BJ (cell line): ENCODE measurements around the gene CACHD1. TPM values are rescaled to one million over a fixed set of nuclear protein-coding genes. Genes with fewer than 3 reads are reported as not detected.
A peak's percentile ranks its signal among the peaks of the same experiment; 100 is the strongest.

Experiments used
- CTCF ChIA-PET: fragments of 350-600 bp; formaldehyde crosslinking; extraction: SDS; loops from one replicate; lab custom pipeline; 2021; ENCODE audit warnings: antibody characterized with exemption, inconsistent platforms; lab: Yijun Ruan, JAX
- POLR2A ChIA-PET: fragments of 300-600 bp; sonication (Branson Sonifier 250); formaldehyde crosslinking; extraction: SDS; loops from one replicate; lab custom pipeline; 2021; ENCODE audit warnings: antibody characterized with exemption; lab: Charles Lee
- DNase-seq: peaks from one replicate; pipeline ENCODE4 v3.0.0-alpha.2; 2011; ENCODE audit warnings: low read depth
- H3K27me3 ChIP-seq: 2 replicates; pipeline ENCODE4 v1.6.0; 2011; ENCODE audit warnings: low read length; ENCODE audit not compliant: control insufficient read depth, insufficient read depth
- H3K36me3 ChIP-seq: 2 replicates; pipeline ENCODE4 v1.5.1; 2011; ENCODE audit warnings: low read length; ENCODE audit not compliant: control insufficient read depth, insufficient read depth
- H3K4me3 ChIP-seq: 2 replicates; pipeline ENCODE4 v1.5.1; 2011; ENCODE audit warnings: low read depth, mild to moderate bottlenecking, control low read depth, low read length
- CTCF ChIP-seq: IDR thresholded peaks from 2 replicates; pipeline ENCODE4 v1.5.1; 2011; ENCODE audit warnings: low read depth, mild to moderate bottlenecking, control low read depth, inconsistent platforms, low read length, moderate library complexity; ENCODE audit not compliant: insufficient read depth
- polyA plus RNA-seq: library from polyadenylated mRNA; depleted of rRNA; stranded (reverse); fragments of >200 nt; gene quantifications from 2 replicates; pipeline ENCODE4 v1.2.3, GENCODE V29; 2011

The CACHD1 gene
- polyA plus RNA-seq, 1 experiment, result 3.0 TPM

GRCh38 chr1:64513545-64513944 lies 43.6 kb downstream of the CACHD1 start:
- TF ChIP-seq CTCF, result no peak
- POLR2A ChIA-PET, result interaction anchor here (0.6 to 0.9 kb wide), 2 partner anchors 37 to 154 kb away, joined by 3 read pairs; no protein-coding TSS in a partner anchor
- H3K4me3 ChIP-seq, result no peak overlapping the region
- H3K27me3 ChIP-seq, result no peaks in the 10 kb centered on the region; the same call in 1 of the 2 replicates
- no peaks in the 10 kb centered on the region for H3K36me3 ChIP-seq
- DNase-seq, result no peak
- CTCF ChIA-PET, result interaction anchor here (0.7 kb wide), 1 partner anchor 76 kb away, joined by 3 read pairs; no protein-coding TSS in a partner anchor

- TF ChIP-seq CTCF, result no peak
- ChIA-PET POLR2A (interaction anchor here (0.6 to 0.9 kb wide), 2 partner anchors 37 to 155 kb away, joined by 3 read pairs; no protein-coding TSS in a partner anchor), CTCF (interaction anchor here (0.6 kb wide), 1 partner anchor 90 kb away, joined by 4 read pairs; no protein-coding TSS in a partner anchor)
- peak; percentile 44 for DNase-seq
- Histone ChIP-seq H3K4me3 (no peak overlapping the region), H3K27me3 (no peaks in the 10 kb centered on the region; the same call in 1 of the 2 replicates), H3K36me3 (no peaks in the 10 kb centered on the region)
These were observed 44.4 kb downstream of the CACHD1 start for GRCh38 chr1:64514197-64514765.

- DNase-seq, result no peak
These were observed 45.5 kb downstream of the CACHD1 start for GRCh38 chr1:64515427-64515826.

GRCh38 chr1:64516301-64516700 lies 46.4 kb downstream of the CACHD1 start:
- DNase-seq, result no peak
- CTCF ChIA-PET, result interaction anchor here (1.5 kb wide), 1 partner anchor 236 kb away, joined by 3 read pairs; no protein-coding TSS in a partner anchor
- POLR2A ChIA-PET, result no interaction called here
- TF ChIP-seq CTCF, result no peak
- H3K27me3 ChIP-seq, result no peaks in the 10 kb centered on the region; the same call in 1 of the 2 replicates
- H3K4me3 ChIP-seq, result no peak overlapping the region
- no peaks in the 10 kb centered on the region for H3K36me3 ChIP-seq

More at GRCh38 chr1:64515427-64515826, 45.5 kb downstream of the CACHD1 start:
- Histone ChIP-seq H3K36me3 (no peaks in the 10 kb centered on the region), H3K4me3 (no peak overlapping the region), H3K27me3 (no peaks in the 10 kb centered on the region; the same call in 1 of the 2 replicates)
- ChIA-PET CTCF (interaction anchor here (0.7 to 0.8 kb wide), 2 partner anchors 13 to 26 kb away, joined by 3 read pairs; no protein-coding TSS in a partner anchor), POLR2A (no interaction called here)
- TF ChIP-seq CTCF, result no peak

GRCh38 chr1:64516803-64517568 lies 47.1 kb downstream of the CACHD1 start:
- no peaks in the 10 kb centered on the region; the same call in 1 of the 2 replicates for H3K27me3 ChIP-seq
- H3K4me3 ChIP-seq, result no peak overlapping the region
- POLR2A ChIA-PET, result no interaction called here
- CTCF ChIA-PET, result interaction anchor here (1.5 kb wide), 1 partner anchor 237 kb away, joined by 3 read pairs; no protein-coding TSS in a partner anchor
- no peak for TF ChIP-seq CTCF
- DNase-seq, result peak; percentile 48
- H3K36me3 ChIP-seq, result no peaks in the 10 kb centered on the region
